ENCODE results near the gene GLA.

The GLA gene

GRCh38 chrX:101395789-101396188, 11.9 kb downstream of the GLA start:
- no peak for DNase-seq

- DNase-seq, result no peak
Measured at GRCh38 chrX:101394372-101394771, 13.4 kb downstream of the GLA start.

- DNase-seq, result no peak
Measured at GRCh38 chrX:101393530-101394305, 14.0 kb downstream of the GLA start.

- DNase-seq, result no peak
Measured at GRCh38 chrX:101391831-101392230, 15.9 kb downstream of the GLA start.

GRCh38 chrX:101390664-101391525, 16.8 kb downstream of the GLA start, which contains the start of gene RPL36A:
TSS of gene RPL36A (plus strand) at chrX:101391011. CDS start at chrX:101391044, 33 bp downstream.
- peak; percentile 81 for DNase-seq

GRCh38 chrX:101388604-101389003, 19.1 kb downstream of the GLA start:
- DNase-seq, result no peak

- no peak for DNase-seq
Measured at GRCh38 chrX:101386542-101386885, 21.2 kb downstream of the GLA start.

GRCh38 chrX:101385795-101386541, 21.8 kb downstream of the GLA start, which contains the start of gene BTK:
TSS of gene BTK (minus strand) at chrX:101386191. CDS start at chrX:101375284, 10,907 bp downstream.
- no peak for DNase-seq

GRCh38 chrX:101385026-101385684, 22.6 kb downstream of the GLA start:
- DNase-seq, result no peak

- no peak for DNase-seq
Measured at GRCh38 chrX:101383679-101384205, 24.0 kb downstream of the GLA start.

GRCh38 chrX:101377547-101377946, 30.2 kb downstream of the GLA start:
- no peak for DNase-seq

GRCh38 chrX:101370888-101371504, 36.7 kb downstream of the GLA start:
- no peak for DNase-seq

GRCh38 chrX:101369687-101370086, 38.0 kb downstream of the GLA start:
- DNase-seq, result no peak

- no peak for DNase-seq
Measured at GRCh38 chrX:101368800-101369199, 38.9 kb downstream of the GLA start.

- no peak for DNase-seq
Measured at GRCh38 chrX:101365301-101365795, 42.4 kb downstream of the GLA start.

- DNase-seq, result no peak
Measured at GRCh38 chrX:101362757-101363156, 45.0 kb downstream of the GLA start.

- DNase-seq, result no peak
Measured at GRCh38 chrX:101362116-101362515, 45.6 kb downstream of the GLA start.

GRCh38 chrX:101360390-101360789, 47.3 kb downstream of the GLA start:
- DNase-seq, result no peak

GRCh38 chrX:101359966-101360365, 47.8 kb downstream of the GLA start:
- DNase-seq, result no peak

GRCh38 chrX:101357166-101357795, 50.4 kb downstream of the GLA start:
- DNase-seq, result no peak

- no peak for DNase-seq
Measured at GRCh38 chrX:101349193-101349562, 58.5 kb downstream of the GLA start.
